GM23338 (cell line): ENCODE measurements around the gene RAC2. TPM values are rescaled to one million over a fixed set of nuclear protein-coding genes. Genes with fewer than 3 reads are reported as not detected.

Experiments used
- CTCF ChIP-seq, 2 experiments: fragments of 200-600 bp in 1 of 2; sonication (generic) in 1 of 2; conservative IDR thresholded peaks; 2 replicates each; pipeline versions ENCODE4 v1.5.1 to v1.6.1; 2016 to 2017; ENCODE audit warnings: antibody characterized with exemption in 2 of 2, low read depth in 2 of 2, mild to moderate bottlenecking in 2 of 2, moderate library complexity in 1 of 2
- EZH2phosphoT487 ChIP-seq: fragments of 200-600 bp; sonication (generic); IDR thresholded peaks from one replicate; pipeline ENCODE4 v1.8.1; 2018; ENCODE audit warnings: antibody characterized with exemption; ENCODE audit not compliant: unreplicated experiment
- NANOG ChIP-seq: IDR thresholded peaks from 2 replicates; pipeline ENCODE4 v1.6.1; 2016; ENCODE audit warnings: antibody characterized with exemption, borderline replicate concordance
- REST ChIP-seq: IDR thresholded peaks from one replicate; pipeline ENCODE4 v1.6.1; 2018; ENCODE audit warnings: antibody characterized with exemption; ENCODE audit not compliant: unreplicated experiment
- STAT1 ChIP-seq: IDR thresholded peaks from one replicate; pipeline ENCODE4 v1.6.1; 2016; ENCODE audit warnings: antibody characterized with exemption; ENCODE audit not compliant: unreplicated experiment
- ZNF114 ChIP-seq: fragments of 250-450 bp; sonication (Bioruptor Pico); IDR thresholded peaks from 2 replicates; pipeline ENCODE4 v1.5.0; 2020; ENCODE audit warnings: mild to moderate bottlenecking, moderate library complexity
- ZNF462 ChIP-seq: fragments of 250-450 bp; sonication (Bioruptor Pico); IDR thresholded peaks from 2 replicates; pipeline ENCODE4 v1.5.0; 2020; ENCODE audit warnings: mild to moderate bottlenecking, moderate library complexity
- polyA plus RNA-seq: library from polyadenylated mRNA; unstranded; fragments of >200 nt; fragmentation: Nextera tagmentation; extraction: Ambion mirVana; gene quantifications from 2 replicates; pipeline ENCODE4 v1.2.1, GENCODE V29; 2016
- total RNA-seq: library from RNA; depleted of rRNA; stranded (reverse); fragments of >200 nt; shearing (Covaris generic); gene quantifications from 2 replicates; pipeline ENCODE4 v1.2.3, GENCODE V29; 2014

Gene RAC2
- total and polyA plus RNA-seq, 2 experiments from 2014 or later: 2.4 to 2.7 TPM

GRCh38 chr22:37240941-37241320, 3.1 kb downstream of the RAC2 start (continued):
- TF ChIP-seq ZNF462 (CRISPR knock-in tag): no peak
- no peak for TF ChIP-seq CTCF (conservative IDR thresholded peaks at IDR 0.05; ENCODE audit: low read depth in 2 of 2)
- TF ChIP-seq REST: no peak
- TF ChIP-seq NANOG: no peak
- TF ChIP-seq STAT1: no peak
- TF ChIP-seq ZNF114: no peak
- no peak for TF ChIP-seq EZH2phosphoT487
